Adrenal gland (tissue), 5 donors: ENCODE results near the gene CACNG5.

Source experiments
- POLR2A ChIP-seq, 2 donors: fragments of 450-650 bp; IDR thresholded peaks; one replicate each; pipeline ENCODE4 v1.6.1; 2017; ENCODE audit warnings: antibody characterized with exemption in 2 of 2, mild to moderate bottlenecking in 2 of 2, moderate library complexity in 1 of 2
- TF ChIP-seq, protein P1 (sequence below), 6 experiments: fragments of 450-650 bp in 4 of 6; fragments of 200-600 bp in 2 of 6; sonication (generic) in 1 of 6; IDR thresholded peaks; 1 replicate in 5 of 6; 2 replicates in 1 of 6; pipeline versions ENCODE4 v1.5.1 to v1.8.0; 2016 to 2021; ENCODE audit warnings: antibody characterized with exemption in 6 of 6, mild to moderate bottlenecking in 2 of 6, moderate library complexity in 1 of 6
- donor health status: DM: no; HTN: no; CAD: no.

DNA sequence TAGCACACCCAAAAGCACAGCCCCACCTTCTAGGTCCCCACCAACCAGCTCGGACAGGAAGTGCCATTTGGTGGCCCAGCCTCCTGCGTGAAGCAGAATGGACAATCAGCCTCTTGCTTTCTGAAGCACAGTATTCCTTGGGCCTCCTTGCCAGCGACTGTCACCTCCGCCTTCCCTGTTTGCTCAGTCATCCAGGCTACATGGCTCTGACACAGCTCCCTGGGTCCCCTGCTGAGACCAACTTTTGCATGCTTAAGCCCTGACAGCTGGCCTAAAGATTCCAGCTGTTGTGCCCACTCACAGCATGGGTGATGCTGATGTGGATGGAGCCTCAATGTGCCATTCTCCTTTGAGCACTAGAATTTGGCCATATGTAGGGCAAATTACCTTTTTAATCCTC lies 4.5 kb upstream of the CACNG5 start:
- TF ChIP-seq, protein P1, sequence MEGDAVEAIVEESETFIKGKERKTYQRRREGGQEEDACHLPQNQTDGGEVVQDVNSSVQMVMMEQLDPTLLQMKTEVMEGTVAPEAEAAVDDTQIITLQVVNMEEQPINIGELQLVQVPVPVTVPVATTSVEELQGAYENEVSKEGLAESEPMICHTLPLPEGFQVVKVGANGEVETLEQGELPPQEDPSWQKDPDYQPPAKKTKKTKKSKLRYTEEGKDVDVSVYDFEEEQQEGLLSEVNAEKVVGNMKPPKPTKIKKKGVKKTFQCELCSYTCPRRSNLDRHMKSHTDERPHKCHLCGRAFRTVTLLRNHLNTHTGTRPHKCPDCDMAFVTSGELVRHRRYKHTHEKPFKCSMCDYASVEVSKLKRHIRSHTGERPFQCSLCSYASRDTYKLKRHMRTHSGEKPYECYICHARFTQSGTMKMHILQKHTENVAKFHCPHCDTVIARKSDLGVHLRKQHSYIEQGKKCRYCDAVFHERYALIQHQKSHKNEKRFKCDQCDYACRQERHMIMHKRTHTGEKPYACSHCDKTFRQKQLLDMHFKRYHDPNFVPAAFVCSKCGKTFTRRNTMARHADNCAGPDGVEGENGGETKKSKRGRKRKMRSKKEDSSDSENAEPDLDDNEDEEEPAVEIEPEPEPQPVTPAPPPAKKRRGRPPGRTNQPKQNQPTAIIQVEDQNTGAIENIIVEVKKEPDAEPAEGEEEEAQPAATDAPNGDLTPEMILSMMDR (IDR thresholded peaks at IDR 0.05): no peak
- no peak for TF ChIP-seq POLR2A (IDR thresholded peaks at IDR 0.05)
